HEK293 (cell line): ENCODE results near the gene PCLAF.

Source experiments
- KLF1 ChIP-seq: fragments of 450-650 bp; formaldehyde crosslinking; IDR thresholded peaks from 2 replicates; pipeline ENCODE4 v1.5.1; 2016; ENCODE audit warnings: missing biosample characterization, missing genetic modification characterization
- OSR2 ChIP-seq: fragments of 450-650 bp; formaldehyde crosslinking; IDR thresholded peaks from 2 replicates; pipeline ENCODE4 v1.5.1; 2016; ENCODE audit warnings: missing biosample characterization, missing genetic modification characterization
- PRDM10 ChIP-seq: fragments of 450-650 bp; formaldehyde crosslinking; IDR thresholded peaks from 2 replicates; pipeline ENCODE4 v1.5.1; 2016; ENCODE audit warnings: missing biosample characterization, missing genetic modification characterization
- SP3 ChIP-seq: fragments of 450-650 bp; formaldehyde crosslinking; IDR thresholded peaks from 2 replicates; pipeline ENCODE4 v1.5.1; 2016; ENCODE audit warnings: missing biosample characterization, missing genetic modification characterization
- ZBTB17 ChIP-seq: fragments of 450-650 bp; formaldehyde crosslinking; IDR thresholded peaks from 2 replicates; pipeline ENCODE4 v1.5.1; 2016; ENCODE audit warnings: missing biosample characterization, missing genetic modification characterization
- ZBTB48 ChIP-seq: fragments of 450-650 bp; formaldehyde crosslinking; IDR thresholded peaks from 2 replicates; pipeline ENCODE4 v1.5.1; 2016; ENCODE audit warnings: missing biosample characterization, missing genetic modification characterization
- ZBTB49 ChIP-seq: fragments of 450-650 bp; formaldehyde crosslinking; IDR thresholded peaks from 2 replicates; pipeline ENCODE4 v1.5.1; 2016; ENCODE audit warnings: missing biosample characterization, missing genetic modification characterization, low read depth
- ZBTB6 ChIP-seq: fragments of 450-650 bp; formaldehyde crosslinking; IDR thresholded peaks from 2 replicates; pipeline ENCODE4 v1.5.1; 2017; ENCODE audit warnings: missing biosample characterization, missing genetic modification characterization
- ZBTB8A ChIP-seq: fragments of 450-650 bp; formaldehyde crosslinking; IDR thresholded peaks from 2 replicates; pipeline ENCODE4 v1.5.1; 2016; ENCODE audit warnings: missing biosample characterization, missing genetic modification characterization
- ZFP69B ChIP-seq: fragments of 450-650 bp; formaldehyde crosslinking; IDR thresholded peaks from 2 replicates; pipeline ENCODE4 v1.5.1; 2016; ENCODE audit warnings: missing biosample characterization, missing genetic modification characterization
- ZIC2 ChIP-seq: fragments of 450-650 bp; formaldehyde crosslinking; IDR thresholded peaks from 2 replicates; pipeline ENCODE4 v1.5.1; 2016; ENCODE audit warnings: missing biosample characterization, missing genetic modification characterization
- ZNF148 ChIP-seq: fragments of 450-650 bp; formaldehyde crosslinking; IDR thresholded peaks from 2 replicates; pipeline ENCODE4 v1.5.0; 2017; ENCODE audit warnings: missing biosample characterization, missing genetic modification characterization, borderline replicate concordance
- ZNF223 ChIP-seq: fragments of 450-650 bp; formaldehyde crosslinking; IDR thresholded peaks from 2 replicates; pipeline ENCODE4 v1.5.1; 2016; ENCODE audit warnings: missing biosample characterization, missing genetic modification characterization
- ZNF24 ChIP-seq: fragments of 450-650 bp; formaldehyde crosslinking; IDR thresholded peaks from 2 replicates; pipeline ENCODE4 v1.5.1; 2016; ENCODE audit warnings: missing biosample characterization, missing genetic modification characterization
- ZNF248 ChIP-seq: fragments of 450-650 bp; formaldehyde crosslinking; IDR thresholded peaks from 2 replicates; pipeline ENCODE4 v1.5.1; 2017; ENCODE audit warnings: missing biosample characterization, missing genetic modification characterization
- ZNF292 ChIP-seq: fragments of 450-650 bp; formaldehyde crosslinking; IDR thresholded peaks from 2 replicates; pipeline ENCODE4 v1.5.1; 2016; ENCODE audit warnings: low read depth, missing biosample characterization, missing genetic modification characterization, borderline replicate concordance
- ZNF366 ChIP-seq: fragments of 450-650 bp; formaldehyde crosslinking; conservative IDR thresholded peaks from 2 replicates; pipeline ENCODE4 v1.5.1; 2016; ENCODE audit warnings: missing biosample characterization, missing genetic modification characterization
- ZNF391 ChIP-seq: fragments of 450-650 bp; formaldehyde crosslinking; IDR thresholded peaks from 2 replicates; pipeline ENCODE4 v1.5.1; 2016; ENCODE audit warnings: low read depth, missing biosample characterization, missing genetic modification characterization, borderline replicate concordance
- ZNF416 ChIP-seq: fragments of 450-650 bp; formaldehyde crosslinking; IDR thresholded peaks from 2 replicates; pipeline ENCODE4 v1.5.1; 2016; ENCODE audit warnings: missing biosample characterization, missing genetic modification characterization
- ZNF488 ChIP-seq: fragments of 450-650 bp; formaldehyde crosslinking; IDR thresholded peaks from 2 replicates; pipeline ENCODE4 v1.5.1; 2016; ENCODE audit warnings: missing biosample characterization, missing genetic modification characterization
- ZNF623 ChIP-seq: fragments of 450-650 bp; formaldehyde crosslinking; IDR thresholded peaks from 2 replicates; pipeline ENCODE4 v1.5.1; 2016; ENCODE audit warnings: missing biosample characterization, missing genetic modification characterization
- ZNF639 ChIP-seq: fragments of 450-650 bp; formaldehyde crosslinking; IDR thresholded peaks from 2 replicates; pipeline ENCODE4 v1.5.1; 2016; ENCODE audit warnings: missing biosample characterization, missing genetic modification characterization
- ZNF692 ChIP-seq: fragments of 450-650 bp; formaldehyde crosslinking; IDR thresholded peaks from 2 replicates; pipeline ENCODE4 v1.5.1; 2016; ENCODE audit warnings: missing biosample characterization, missing genetic modification characterization
- ZNF792 ChIP-seq: fragments of 450-650 bp; formaldehyde crosslinking; IDR thresholded peaks from 2 replicates; pipeline ENCODE4 v1.5.1; 2016; ENCODE audit warnings: missing biosample characterization, missing genetic modification characterization
- ZNF830 ChIP-seq: fragments of 450-650 bp; IDR thresholded peaks from 2 replicates; pipeline ENCODE4 v1.5.0; 2018; ENCODE audit warnings: missing biosample characterization, missing genetic modification characterization, low read depth, mild to moderate bottlenecking, moderate library complexity
- ZNF837 ChIP-seq: fragments of 450-650 bp; formaldehyde crosslinking; IDR thresholded peaks from 2 replicates; pipeline ENCODE4 v1.5.1; 2016; ENCODE audit warnings: missing biosample characterization, missing genetic modification characterization

The PCLAF gene

GRCh38 chr15:64381000-64381751 is at the start of gene PCLAF (continued):
- TF ChIP-seq ZFP69B (no peak), OSR2 (no peak), SP3 (tag by site-specific recombination) (no peak; the same call in 1 of the 2 replicates), PRDM10 (tag by site-specific recombination) (peak; percentile 64), ZNF639 (tag by site-specific recombination) (peak; percentile 48; the same call in 1 of the 2 replicates), ZNF391 (tag by site-specific recombination) (peak; percentile 66; the same call in 1 of the 2 replicates), ZNF792 (no peak), ZBTB8A (tag by site-specific recombination) (no peak), ZNF292 (tag by site-specific recombination) (no peak), ZNF837 (tag by site-specific recombination) (no peak), ZNF488 (tag by site-specific recombination) (no peak), ZBTB48 (tag by site-specific recombination) (0 out of 2 replicates have a peak, but pooled peaks have one; percentile 39), ZBTB49 (tag by site-specific recombination) (no peak), ZNF416 (no peak), ZNF223 (tag by site-specific recombination) (no peak), ZBTB6 (no peak), ZIC2 (tag by site-specific recombination) (no peak), ZNF366 (tag by site-specific recombination) (peak; percentile 37; the same call in 1 of the 2 replicates), ZNF830 (tag by site-specific recombination) (no peak), ZNF148 (tag by site-specific recombination) (no peak), ZNF692 (tag by site-specific recombination) (peak; percentile 48), ZNF623 (tag by site-specific recombination) (no peak), ZNF24 (tag by site-specific recombination) (no peak), ZNF248 (tag by site-specific recombination) (no peak), ZBTB17 (tag by site-specific recombination) (no peak), KLF1 (tag by site-specific recombination) (no peak)
